ENCODE results near the gene CHTOP.

Gene CHTOP

GRCh38 chr1:153612755-153613331 lies 21.0 kb upstream of the CHTOP start, which contains the start of gene S100A16:
TSS of gene S100A16 (minus strand) at chr1:153613137. CDS start at chr1:153608151, 4,986 bp downstream.
- TF ChIP-seq ZFX (IDR thresholded peaks at IDR 0.05; ENCODE audit: borderline replicate concordance) = no peak
- TF ChIP-seq CTCF (IDR thresholded peaks at IDR 0.05) = no peak
- H3K27ac ChIP-seq = no peak within 1 kb of the TSS

- TF ChIP-seq CTCF (IDR thresholded peaks at IDR 0.05) = no peak
- no peak for TF ChIP-seq ZFX (IDR thresholded peaks at IDR 0.05; ENCODE audit: borderline replicate concordance)
Observed at GRCh38 chr1:153613406-153613805, 20.5 kb upstream of the CHTOP start.

GRCh38 chr1:153614189-153614900 lies 19.5 kb upstream of the CHTOP start:
- TF ChIP-seq ZFX (IDR thresholded peaks at IDR 0.05; ENCODE audit: borderline replicate concordance) (no peak), CTCF (IDR thresholded peaks at IDR 0.05) (no peak)
- no peak overlapping the region for H3K27ac ChIP-seq

More at GRCh38 chr1:153613406-153613805, 20.5 kb upstream of the CHTOP start:
- no peak overlapping the region for H3K27ac ChIP-seq

- no peak for TF ChIP-seq CTCF (IDR thresholded peaks at IDR 0.05)
- TF ChIP-seq ZFX (IDR thresholded peaks at IDR 0.05; ENCODE audit: borderline replicate concordance) = no peak
- no peak overlapping the region for H3K27ac ChIP-seq
Observed at GRCh38 chr1:153614906-153615305, 19.0 kb upstream of the CHTOP start.

GRCh38 chr1:153615406-153615805 lies 18.5 kb upstream of the CHTOP start:
- H3K27ac ChIP-seq = no peak overlapping the region
- TF ChIP-seq CTCF (IDR thresholded peaks at IDR 0.05) = no peak
- TF ChIP-seq ZFX (IDR thresholded peaks at IDR 0.05; ENCODE audit: borderline replicate concordance) = no peak

- TF ChIP-seq ZFX (IDR thresholded peaks at IDR 0.05; ENCODE audit: borderline replicate concordance) (no peak), CTCF (IDR thresholded peaks at IDR 0.05) (no peak)
- no peak within 1 kb of the TSS for H3K27ac ChIP-seq
Observed at GRCh38 chr1:153616144-153616916, 17.5 kb upstream of the CHTOP start, which contains the start of gene S100A14. TSS of gene S100A14 (minus strand) at chr1:153616325. CDS start at chr1:153615858, 467 bp downstream.

All from 22Rv1 (cell line).